GM19463 (cell line): ENCODE data around the gene MOB2.

ENCODE experiments used
- ATAC-seq: cut with Tn5 transposase; IDR thresholded peaks from one replicate; pipeline ENCODE4 v1.9.1; 2021; ENCODE audit warnings: mild to moderate bottlenecking, moderate library complexity; ENCODE audit not compliant: unreplicated experiment

The MOB2 gene, protein sequence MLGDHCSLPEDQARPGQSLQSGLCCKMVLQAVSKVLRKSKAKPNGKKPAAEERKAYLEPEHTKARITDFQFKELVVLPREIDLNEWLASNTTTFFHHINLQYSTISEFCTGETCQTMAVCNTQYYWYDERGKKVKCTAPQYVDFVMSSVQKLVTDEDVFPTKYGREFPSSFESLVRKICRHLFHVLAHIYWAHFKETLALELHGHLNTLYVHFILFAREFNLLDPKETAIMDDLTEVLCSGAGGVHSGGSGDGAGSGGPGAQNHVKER

DNA sequence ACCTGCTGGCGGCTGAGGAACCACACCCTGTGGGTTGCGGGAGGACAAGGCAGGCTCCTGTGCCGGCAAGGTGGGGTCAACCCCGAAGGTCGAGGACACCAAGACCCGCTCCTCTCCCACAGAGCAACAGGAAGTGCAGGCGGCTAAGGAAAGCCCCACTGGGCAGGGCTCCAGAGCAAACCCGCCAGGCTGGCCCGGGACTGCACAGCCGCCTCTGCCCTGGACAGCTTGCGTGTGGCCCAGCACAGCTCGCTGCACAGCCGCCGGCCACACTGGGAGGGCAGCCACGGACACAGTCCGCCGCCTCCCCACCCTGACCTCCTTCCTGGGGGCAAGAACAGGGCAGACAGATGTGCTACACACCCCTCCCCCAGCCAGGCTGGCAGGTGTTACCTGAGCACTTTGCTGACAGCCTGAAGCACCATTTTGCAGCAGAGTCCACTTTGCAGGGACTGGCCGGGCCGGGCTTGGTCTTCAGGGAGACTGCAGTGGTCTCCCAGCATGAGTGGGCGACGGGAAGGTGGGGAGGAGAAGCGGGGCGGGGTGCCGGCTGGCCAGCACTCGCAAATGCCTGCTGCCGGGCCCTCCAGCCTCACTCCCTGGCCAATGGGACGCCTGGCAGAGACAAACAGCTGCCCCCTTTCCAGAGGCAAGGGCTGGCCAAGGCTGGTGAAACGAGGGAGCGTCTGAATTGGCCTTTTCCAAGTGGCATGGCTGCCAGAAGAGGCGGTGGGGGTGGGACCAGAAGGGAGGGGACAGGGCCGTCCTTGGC is at the start of gene MOB2:
Gene MOB2 (minus strand): TSS at position 726 of the 772 bp plus-strand sequence. CDS start 223 bp downstream, at position 503.
- ATAC-seq, result no peak

DNA sequence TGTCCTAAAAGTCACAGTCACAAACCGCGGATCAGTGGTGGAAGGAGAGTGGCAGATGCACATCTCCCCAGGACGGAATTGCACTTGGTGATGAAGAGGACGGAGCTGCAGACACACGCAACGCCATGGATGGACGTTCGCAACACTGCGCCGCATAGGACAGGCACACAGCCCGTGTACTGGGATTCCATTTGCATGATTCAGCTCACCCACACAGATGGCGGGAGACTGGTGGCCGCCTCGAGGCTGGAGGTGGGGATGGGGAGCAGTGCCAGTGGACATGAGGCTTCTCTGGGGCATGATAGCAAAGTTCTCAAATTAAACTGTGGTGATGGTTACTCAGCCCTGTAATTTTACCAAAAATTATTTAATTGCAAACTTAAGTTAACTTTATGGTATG is 48.1 kb upstream of the MOB2 start:
- ATAC-seq, result no peak

DNA sequence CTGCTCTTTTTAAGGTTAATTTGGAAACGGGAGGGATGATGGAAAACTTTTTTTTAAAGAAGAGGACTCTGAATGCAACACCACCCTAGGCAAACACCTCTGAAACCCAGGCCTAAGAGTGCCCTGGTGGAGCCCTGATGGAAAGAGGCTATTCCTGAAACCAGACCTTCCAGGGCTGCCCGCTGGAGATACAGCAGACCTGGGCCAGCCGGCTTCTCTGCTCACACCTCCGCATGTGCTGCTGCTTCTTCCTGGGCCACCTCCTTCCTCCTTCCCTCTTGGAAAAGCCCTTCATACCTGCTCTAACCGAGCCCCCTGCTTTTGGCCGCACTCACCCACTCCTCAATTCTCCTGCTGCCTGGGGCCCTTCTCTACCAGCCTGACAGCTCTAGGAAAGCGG is 47.6 kb upstream of the MOB2 start:
- ATAC-seq, result no peak

DNA sequence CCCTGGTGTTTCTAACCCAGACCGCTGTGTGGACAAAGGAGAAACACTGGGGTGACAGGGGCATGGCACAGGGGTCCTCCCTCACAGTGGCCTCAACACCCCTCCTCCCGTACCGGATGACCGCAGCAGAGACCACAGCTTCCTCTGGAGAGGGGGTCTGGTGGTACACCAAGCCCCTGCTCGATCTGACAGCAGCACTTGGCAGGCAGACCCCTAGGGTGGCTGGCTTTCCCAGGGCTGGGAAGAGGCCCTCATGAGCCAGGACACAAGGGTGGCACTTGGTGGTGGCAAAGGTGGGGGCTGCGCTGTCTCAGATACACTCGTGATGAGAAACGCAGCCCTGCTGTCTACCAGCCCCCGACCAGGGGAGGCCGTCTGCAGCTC is 46.8 kb upstream of the MOB2 start:
- no peak for ATAC-seq

DNA sequence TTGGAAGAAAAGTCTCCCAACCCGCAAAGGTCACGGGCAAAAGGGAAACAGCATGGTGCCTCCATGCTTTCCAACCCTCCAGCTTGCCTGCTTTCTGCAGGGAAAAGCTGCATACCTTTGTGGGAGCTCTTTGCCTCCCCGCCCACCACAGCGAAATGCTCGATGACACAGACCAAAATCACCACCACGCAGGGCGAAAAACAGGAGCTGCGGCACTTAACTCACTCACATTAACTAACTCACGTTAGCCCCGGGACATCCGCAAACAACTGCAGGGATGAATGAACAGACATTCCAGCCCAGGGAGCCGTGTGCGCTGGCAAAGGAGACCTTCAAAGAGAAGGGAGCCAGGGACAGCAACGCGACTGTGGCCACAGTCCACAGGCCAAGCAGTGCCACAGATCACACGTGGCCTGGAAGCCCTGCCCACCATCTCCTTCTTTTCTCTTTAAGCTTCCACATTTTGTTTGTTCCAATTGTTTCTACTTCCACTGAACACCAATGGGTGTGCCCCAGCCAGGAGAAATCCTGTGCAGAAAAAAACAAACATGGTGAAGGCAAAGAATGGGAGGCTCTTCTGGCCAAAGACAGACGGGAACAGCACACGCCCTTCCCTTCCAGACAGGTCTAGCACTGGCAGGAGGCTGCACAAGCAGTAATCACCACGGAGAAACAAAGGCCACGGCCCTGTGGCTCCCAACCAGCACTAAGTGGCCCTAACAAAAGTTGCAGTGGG is 46.2 kb upstream of the MOB2 start:
- ATAC-seq, result no peak

DNA sequence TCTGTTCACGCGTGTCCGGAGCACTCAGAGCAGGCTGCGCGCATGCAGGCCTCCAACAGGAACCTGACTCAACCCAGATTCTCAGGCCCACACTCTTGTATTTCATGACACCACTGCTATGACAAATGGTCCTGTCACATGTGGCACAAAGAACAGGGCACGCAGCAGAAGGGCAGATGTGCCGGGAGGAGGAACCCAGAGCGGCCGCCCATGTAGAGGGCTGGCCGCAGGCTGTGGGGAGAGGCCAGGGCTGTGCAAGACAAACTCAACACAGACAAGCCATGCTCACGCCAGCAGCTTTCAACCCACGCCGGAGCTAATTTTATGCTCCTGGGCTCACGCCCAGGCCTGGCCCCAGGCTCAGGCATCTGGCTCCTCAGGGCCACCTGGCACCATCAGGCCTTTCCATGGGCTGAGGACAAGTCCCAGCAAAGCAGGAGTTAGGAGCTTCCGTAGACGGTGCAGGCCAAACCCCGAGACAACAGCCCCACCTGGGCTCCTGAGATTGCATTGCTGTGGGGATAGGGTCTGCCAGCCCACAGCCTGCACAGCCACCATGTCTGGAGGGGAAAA is 45.5 kb upstream of the MOB2 start:
- no peak for ATAC-seq

DNA sequence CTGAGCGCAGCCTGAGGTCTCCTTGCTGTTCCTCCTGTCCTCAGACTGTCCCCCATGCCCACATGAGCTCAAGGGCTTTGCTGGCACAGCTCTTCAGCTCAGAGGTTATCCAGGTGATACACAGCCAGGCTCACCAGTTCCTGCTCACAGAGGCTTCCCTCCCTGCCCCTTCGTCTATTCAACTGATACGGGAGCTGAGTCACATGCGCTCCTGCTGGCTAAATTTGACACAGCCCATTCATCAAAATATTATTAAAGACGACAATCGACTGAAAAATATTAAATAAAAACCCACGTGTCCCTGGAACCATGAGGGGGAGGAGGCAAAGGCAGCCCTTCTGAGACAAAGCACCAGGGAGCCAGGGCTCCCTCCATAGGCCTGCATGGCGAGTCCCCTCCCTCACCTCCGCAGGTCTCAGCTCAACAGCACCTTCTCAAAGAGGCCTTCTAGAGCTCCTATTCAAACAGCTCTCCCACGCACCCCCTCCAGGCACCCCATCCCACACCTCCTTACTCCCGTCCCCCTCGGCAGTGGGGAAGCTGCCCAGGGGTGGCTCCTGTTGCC is 45.0 kb upstream of the MOB2 start:
- ATAC-seq, result no peak

DNA sequence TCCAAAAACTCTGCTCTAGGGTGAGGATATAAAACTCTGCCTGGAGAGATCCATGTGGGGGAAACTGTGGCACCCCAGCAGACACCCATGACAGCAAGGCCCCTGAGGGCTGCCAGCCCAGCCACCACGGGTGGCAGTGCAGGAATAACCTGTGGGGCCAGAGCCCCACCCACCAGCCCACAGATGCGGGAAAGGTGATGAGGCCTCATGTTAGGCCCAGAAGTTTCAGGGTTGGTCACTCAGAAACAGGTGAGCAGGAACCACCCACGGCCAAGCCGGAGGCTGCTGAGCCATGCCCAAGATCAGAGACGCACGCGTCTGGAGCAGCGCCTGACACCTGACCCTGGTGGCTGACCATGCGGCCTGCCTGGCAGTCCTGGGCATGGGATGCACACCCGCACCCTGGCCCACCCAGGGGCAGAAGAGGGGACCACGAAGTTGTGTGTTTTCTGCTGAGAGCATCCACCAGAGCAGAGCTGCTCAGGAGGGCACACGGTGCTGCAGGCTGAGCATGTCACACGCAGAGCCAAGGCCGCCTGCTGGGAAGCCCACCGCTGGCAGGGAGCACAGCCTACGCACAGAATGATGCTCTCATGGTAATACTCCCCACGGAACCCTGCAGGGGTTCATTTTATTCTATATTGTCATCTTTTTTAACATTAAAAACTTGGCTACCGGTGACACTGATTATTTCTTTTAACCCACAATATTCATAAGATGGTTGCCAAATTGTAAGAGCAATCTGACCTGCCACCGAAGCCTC is 44.3 kb upstream of the MOB2 start:
- ATAC-seq, result no peak

DNA sequence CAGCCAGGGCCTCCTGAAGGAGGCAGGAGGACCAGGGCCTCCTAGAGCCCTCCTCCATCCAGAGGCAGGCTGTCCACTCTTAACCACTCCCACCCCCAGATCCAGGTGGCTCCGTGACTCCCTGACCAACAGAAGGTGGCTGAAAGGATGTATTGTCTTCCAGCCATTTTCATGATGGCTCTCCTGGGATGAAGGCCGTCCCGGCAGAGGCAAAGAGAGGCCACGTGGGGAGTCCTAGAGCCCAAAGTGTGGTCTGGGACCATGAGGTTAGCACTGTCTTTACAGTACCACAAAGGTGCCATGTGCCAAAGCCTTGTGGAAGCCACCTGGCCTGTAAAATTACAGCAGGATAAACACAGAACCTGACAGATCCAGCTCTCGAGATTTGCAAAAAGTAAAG is 43.2 kb upstream of the MOB2 start:
- no peak for ATAC-seq

DNA sequence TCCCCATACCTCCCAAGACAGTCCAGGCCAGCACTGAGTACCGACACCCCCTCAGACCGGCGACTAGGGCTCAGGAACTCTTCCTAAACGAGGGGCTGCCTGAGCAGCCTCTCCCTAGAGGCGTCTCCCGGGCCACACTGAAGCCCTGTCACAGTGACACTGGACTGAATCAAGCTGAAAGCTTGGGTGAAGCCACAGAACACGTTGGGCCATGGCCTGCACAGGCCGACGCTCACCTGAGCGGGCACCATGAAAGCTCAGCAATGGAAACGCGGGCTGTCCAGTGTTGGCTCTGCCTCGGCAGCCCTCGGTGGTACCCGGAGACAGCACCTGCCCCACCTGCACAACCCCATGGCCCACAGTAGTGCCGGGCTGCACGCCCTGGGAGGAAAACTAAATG is 42.7 kb upstream of the MOB2 start:
- ATAC-seq, result no peak

DNA sequence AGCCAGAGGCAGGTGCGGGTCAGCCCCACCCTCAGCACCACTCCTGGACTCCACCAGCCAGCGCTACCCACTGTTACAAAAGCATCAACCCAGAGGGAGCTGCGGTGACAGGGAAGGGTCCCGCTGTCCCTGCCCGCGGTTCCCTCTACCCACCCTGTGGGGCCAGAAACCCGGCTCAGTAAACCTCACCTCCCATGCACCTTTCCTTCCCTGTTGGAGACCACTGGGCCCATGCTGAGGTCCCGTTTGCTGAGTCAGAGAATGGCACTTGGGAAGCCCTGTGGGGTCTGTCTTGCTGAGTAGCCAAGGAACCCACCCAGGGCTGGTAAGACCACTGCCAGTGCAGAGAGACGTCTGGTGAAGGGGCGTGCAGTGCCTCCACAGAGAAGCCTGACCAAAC is 42.1 kb upstream of the MOB2 start:
- ATAC-seq, result no peak

DNA sequence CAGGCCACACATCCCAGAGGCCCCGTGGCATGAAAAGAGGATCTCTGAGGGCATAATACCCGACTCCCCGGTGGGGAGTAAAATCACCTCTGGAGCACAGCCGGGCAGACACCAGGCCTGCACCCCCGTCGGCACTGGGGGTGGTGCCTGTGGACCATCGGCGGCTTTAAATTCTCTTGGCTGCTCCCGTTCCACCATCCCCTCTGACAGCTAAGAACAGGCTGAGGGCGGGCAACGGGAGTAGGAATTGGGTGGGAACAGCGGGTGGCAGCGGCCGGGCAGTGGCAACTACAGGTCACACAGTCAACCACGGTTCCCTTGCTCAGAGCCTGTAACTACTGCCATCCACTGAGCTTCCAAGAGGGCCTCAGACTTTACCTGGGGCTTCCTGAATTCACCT is 40.2 kb upstream of the MOB2 start:
- no peak for ATAC-seq

DNA sequence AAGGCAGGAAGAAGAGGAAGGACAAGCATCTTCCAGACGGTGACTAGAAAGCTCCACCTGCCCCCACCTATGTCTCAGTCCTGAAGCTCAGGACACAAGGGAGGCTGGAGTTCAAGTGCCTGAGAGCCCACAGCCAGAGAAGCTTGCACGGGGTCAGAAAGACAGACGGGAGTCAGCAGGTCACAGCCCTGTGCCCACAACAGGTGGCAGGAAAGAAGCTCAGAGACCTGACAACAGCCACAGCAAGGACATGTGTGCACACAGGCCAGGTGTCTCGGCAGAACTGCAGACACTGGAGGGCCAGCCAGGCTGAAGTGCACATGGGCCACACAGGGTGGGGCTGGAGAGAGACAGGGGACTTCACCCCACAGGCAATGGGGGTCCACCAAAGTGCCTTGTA is 37.2 kb upstream of the MOB2 start:
- peak; percentile 36 for ATAC-seq

DNA sequence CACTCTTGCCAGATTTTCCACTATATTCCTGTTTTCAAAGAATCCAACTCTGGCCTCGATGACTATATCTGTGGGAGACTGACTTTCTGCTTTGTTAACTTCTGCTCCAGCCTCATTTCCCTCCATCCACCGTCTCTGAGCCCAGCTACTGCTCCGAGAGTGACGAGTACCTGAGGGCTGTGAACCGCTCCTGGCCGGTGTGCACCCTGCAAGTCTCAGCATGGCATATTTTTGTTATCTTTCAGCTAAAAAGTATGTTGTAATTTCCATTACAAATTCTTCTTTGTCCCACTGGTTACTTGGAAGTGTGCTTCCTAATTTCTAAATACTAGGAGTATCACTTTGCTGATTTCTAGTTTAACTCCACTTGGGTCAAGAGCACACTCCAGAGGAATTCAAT is 36.5 kb upstream of the MOB2 start:
- no peak for ATAC-seq

DNA sequence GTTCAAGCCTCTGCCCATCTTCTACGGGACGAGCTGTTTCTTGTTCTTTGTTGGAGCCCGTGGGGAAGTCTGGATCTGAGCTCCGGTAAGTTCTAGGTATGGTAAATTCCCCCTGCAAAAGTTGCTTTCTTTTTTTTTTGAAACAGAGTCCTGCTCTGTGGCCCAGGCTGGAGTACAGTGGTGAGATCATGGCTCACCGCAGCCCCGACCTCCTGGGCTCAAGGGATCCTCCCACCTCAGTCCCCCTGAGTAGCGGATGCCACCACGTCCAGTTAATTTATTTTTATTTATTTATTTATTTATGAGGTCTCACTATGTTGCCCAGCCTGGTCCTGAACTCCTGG is 35.5 kb upstream of the MOB2 start:
- peak; percentile 27 for ATAC-seq

DNA sequence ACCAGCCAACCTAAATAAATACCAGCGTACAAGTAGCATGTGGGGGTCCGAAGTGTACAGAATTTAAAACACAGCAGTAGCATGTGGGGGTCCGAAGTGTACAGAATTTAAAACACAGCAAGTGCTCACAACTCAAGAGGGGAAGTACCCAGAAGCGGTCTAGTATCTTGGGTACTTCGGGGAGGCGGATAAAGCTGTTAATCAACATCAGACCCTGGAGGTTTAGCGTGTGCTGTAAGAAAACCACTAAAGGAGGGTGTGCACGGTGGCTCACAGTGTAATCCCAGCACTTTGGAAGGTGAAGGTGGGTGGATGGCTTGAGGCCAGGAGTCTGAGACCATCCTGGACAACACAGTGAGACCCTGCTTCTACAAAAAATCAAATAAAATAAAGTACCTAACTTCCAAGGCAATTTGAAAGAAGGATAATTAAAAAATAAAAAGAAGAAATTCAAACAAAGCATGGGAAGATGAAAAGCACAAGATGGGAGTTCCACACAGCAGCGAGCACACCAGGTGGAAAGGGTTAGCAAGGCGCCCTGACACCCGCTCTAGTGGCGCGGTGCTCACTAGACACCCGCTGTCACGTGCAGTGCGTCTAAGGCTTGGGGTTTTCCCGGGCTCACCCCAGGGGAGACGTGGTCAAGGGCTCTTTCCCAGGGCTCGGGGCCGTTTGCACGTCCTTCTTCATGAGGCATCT is 35.0 kb upstream of the MOB2 start:
- ATAC-seq, result peak; percentile 80

DNA sequence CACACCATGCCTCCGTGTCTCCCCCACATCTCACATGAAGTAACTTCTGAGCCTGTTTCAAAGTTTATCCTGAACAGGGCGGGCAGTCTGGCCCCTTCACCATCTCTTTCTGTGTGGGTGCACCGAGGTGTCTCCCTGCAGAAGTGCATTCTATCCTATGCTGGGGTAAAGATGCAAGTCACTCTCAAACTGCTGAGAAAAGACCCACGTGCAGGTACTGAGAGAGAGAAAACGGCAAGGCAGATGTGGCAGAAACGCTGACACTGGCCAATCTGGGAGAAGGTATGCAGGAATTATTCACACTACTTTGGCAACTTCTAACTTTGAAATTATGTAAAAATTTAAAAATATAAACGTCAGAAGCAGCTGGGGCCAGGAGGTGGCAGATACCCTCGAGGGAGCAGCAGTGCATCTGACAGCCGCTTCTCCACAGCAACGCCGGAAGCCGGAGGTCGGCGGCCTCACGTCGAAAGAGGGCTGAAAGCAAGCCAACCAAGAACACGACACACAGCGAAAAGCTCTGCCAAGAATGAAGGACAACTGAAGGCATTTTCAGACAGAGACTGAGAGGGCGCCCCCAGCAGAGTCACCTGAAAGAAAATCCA is 34.2 kb upstream of the MOB2 start:
- no peak for ATAC-seq

DNA sequence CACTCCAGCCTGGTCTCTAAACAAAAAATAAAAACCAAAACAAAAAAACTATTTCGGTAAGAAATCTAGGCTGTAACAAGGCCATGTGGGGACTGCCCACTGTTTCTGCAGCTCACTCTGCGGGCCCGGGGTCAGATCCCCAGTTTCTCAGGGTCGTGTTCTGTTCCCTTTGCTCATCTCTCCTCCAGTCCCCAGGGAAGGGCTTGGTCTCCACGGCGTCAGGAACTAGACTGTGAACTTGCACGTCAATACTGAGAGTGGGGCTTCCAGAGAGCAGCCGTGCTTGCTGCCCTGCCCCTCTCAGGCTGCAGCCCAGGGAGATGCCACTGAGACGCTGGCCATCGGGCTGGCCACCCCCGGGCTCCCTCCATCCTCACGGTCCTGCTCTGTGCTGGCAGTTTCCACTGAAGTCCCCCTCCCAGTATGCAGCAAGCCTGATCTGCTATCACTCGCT is 33.7 kb upstream of the MOB2 start:
- no peak for ATAC-seq
